Osteocyte (in vitro differentiated cells): Measurements from ENCODE around the gene PTBP1. TPM values are rescaled to one million over a fixed set of nuclear protein-coding genes. Genes with fewer than 3 reads are reported as not detected.

Experiments used
- DNase-seq: peaks from one replicate; pipeline ENCODE4 v3.0.0; 2021; ENCODE audit warnings: mixed read lengths; ENCODE audit not compliant: unreplicated experiment; ENCODE audit errors: extremely low spot score
- H3K27ac Mint-ChIP-seq: one replicate; pipeline ENCODE4 v1.8.0; 2021; ENCODE audit warnings: mild to moderate bottlenecking, mixed read lengths; ENCODE audit not compliant: unreplicated experiment
- H3K27me3 Mint-ChIP-seq: one replicate; pipeline ENCODE4 v1.8.0; 2021; ENCODE audit warnings: mixed read lengths; ENCODE audit not compliant: unreplicated experiment
- H3K36me3 Mint-ChIP-seq: one replicate; pipeline ENCODE4 v1.8.0; 2021; ENCODE audit warnings: mixed read lengths; ENCODE audit not compliant: unreplicated experiment
- H3K4me1 Mint-ChIP-seq: one replicate; pipeline ENCODE4 v1.8.0; 2021; ENCODE audit warnings: mixed read lengths; ENCODE audit not compliant: unreplicated experiment
- H3K4me3 Mint-ChIP-seq: one replicate; pipeline ENCODE4 v1.8.0; 2021; ENCODE audit warnings: mild to moderate bottlenecking, moderate library complexity, mixed read lengths; ENCODE audit not compliant: unreplicated experiment
- H3K9me3 Mint-ChIP-seq: one replicate; pipeline ENCODE4 v1.8.0; 2021; ENCODE audit warnings: mixed read lengths; ENCODE audit not compliant: unreplicated experiment
- CTCF ChIP-seq: fragments of 200-600 bp; sonication (generic); IDR thresholded peaks from 2 replicates; pipeline ENCODE4 v1.5.0; 2021; ENCODE audit warnings: antibody characterized with exemption, mild to moderate bottlenecking, moderate library complexity
- total RNA-seq: library from RNA; stranded (reverse); gene quantifications from 2 replicates; pipeline ENCODE4 v1.2.1, GENCODE V29; 2021

PTBP1 gene
- total RNA-seq, 1 donor from 2014 or later: 370 TPM

GRCh38 chr19:798415-799075, 1.3 kb downstream of the PTBP1 start:
- no peaks in the 10 kb centered on the region for H3K9me3 Mint-ChIP-seq
- peak overlapping the region; percentile 87 for H3K4me3 Mint-ChIP-seq
- peaks cover 18% of the 10 kb centered on the region for H3K36me3 Mint-ChIP-seq
- DNase-seq: no peak
- H3K27me3 Mint-ChIP-seq: no peaks in the 10 kb centered on the region
- TF ChIP-seq CTCF: no peak
- H3K4me1 Mint-ChIP-seq: peaks cover 47% of the 10 kb centered on the region
- H3K27ac Mint-ChIP-seq: peak overlapping the region; percentile 82

- no peaks in the 10 kb centered on the region for H3K9me3 Mint-ChIP-seq
- H3K4me1 Mint-ChIP-seq: peaks cover 48% of the 10 kb centered on the region
- no peak for DNase-seq
- H3K4me3 Mint-ChIP-seq: peak overlapping the region; percentile 87
- peaks cover 18% of the 10 kb centered on the region for H3K36me3 Mint-ChIP-seq
- H3K27me3 Mint-ChIP-seq: no peaks in the 10 kb centered on the region
- H3K27ac Mint-ChIP-seq: peak overlapping the region; percentile 80
- TF ChIP-seq CTCF: peak; percentile 37
Measured at GRCh38 chr19:799076-799881, 2.0 kb downstream of the PTBP1 start.

- peaks cover 48% of the 10 kb centered on the region for H3K4me1 Mint-ChIP-seq
- H3K36me3 Mint-ChIP-seq: peaks cover 20% of the 10 kb centered on the region
- no peak for TF ChIP-seq CTCF
- DNase-seq: no peak
- peak overlapping the region; percentile 74 for H3K27ac Mint-ChIP-seq
- peak overlapping the region; percentile 87 for H3K4me3 Mint-ChIP-seq
- H3K27me3 Mint-ChIP-seq: no peaks in the 10 kb centered on the region
- H3K9me3 Mint-ChIP-seq: no peaks in the 10 kb centered on the region
Measured at GRCh38 chr19:800360-801029, 3.2 kb downstream of the PTBP1 start.

- H3K36me3 Mint-ChIP-seq: peaks cover 20% of the 10 kb centered on the region
- peaks cover 48% of the 10 kb centered on the region for H3K4me1 Mint-ChIP-seq
- DNase-seq: no peak
- no peaks in the 10 kb centered on the region for H3K27me3 Mint-ChIP-seq
- H3K27ac Mint-ChIP-seq: peak overlapping the region; percentile 85
- peak overlapping the region; percentile 64 for H3K4me3 Mint-ChIP-seq
- H3K9me3 Mint-ChIP-seq: no peaks in the 10 kb centered on the region
- no peak for TF ChIP-seq CTCF
Measured at GRCh38 chr19:801030-801860, 4.0 kb downstream of the PTBP1 start.
